Stimulated activated CD4-positive, alpha-beta T cell treated with anti-CD3 and anti-CD28 coated beads, TNF-alpha, amount 100 ng/mL, for 24 hours (primary cell): Measurements from ENCODE around the gene KISS1R.

ENCODE experiments used
- DNase-seq, 3 experiments: peaks; one replicate each; pipeline ENCODE4 v3.0.0-alpha.2; 2020; ENCODE audit warnings: low read depth in 3 of 3

Gene KISS1R

GRCh38 chr19:920051-920864 lies 3.1 kb downstream of the KISS1R start:
- peak in 2 of 3 experiments; percentile 40 to 70 for DNase-seq

- DNase-seq, result peak in 1 of 3 experiments; percentile 43
Observed at GRCh38 chr19:924553-925086, 7.5 kb downstream of the KISS1R start.

GRCh38 chr19:925087-925525 lies 8.0 kb downstream of the KISS1R start:
- peak in 1 of 3 experiments; percentile 64 for DNase-seq

GRCh38 chr19:925526-926322 lies 8.6 kb downstream of the KISS1R start, which contains the start of gene ARID3A:
ARID3A (plus strand) TSS chr19:926035; CDS start chr19:929529, 3,494 bp downstream.
- peak in 2 of 3 experiments; percentile 58 to 74 for DNase-seq

- DNase-seq, result no peak
Observed at GRCh38 chr19:926323-926588, 9.1 kb downstream of the KISS1R start.

GRCh38 chr19:926589-927350 lies 9.6 kb downstream of the KISS1R start:
- DNase-seq, result peak in 1 of 3 experiments; percentile 66

GRCh38 chr19:927351-927779 lies 10.2 kb downstream of the KISS1R start:
- no peak for DNase-seq

- no peak for DNase-seq
Observed at GRCh38 chr19:927780-928401, 10.8 kb downstream of the KISS1R start.

- no peak for DNase-seq
Observed at GRCh38 chr19:928471-929202, 11.5 kb downstream of the KISS1R start.

- DNase-seq, result no peak
Observed at GRCh38 chr19:929203-929890, 12.2 kb downstream of the KISS1R start.

GRCh38 chr19:929891-930258 lies 12.7 kb downstream of the KISS1R start:
- no peak for DNase-seq

- DNase-seq, result no peak
Observed at GRCh38 chr19:931860-932647, 14.9 kb downstream of the KISS1R start.

- no peak for DNase-seq
Observed at GRCh38 chr19:932648-933552, 15.8 kb downstream of the KISS1R start.

GRCh38 chr19:933553-933882 lies 16.4 kb downstream of the KISS1R start:
- no peak for DNase-seq

- DNase-seq, result no peak
Observed at GRCh38 chr19:934197-934840, 17.2 kb downstream of the KISS1R start.

GRCh38 chr19:934865-935479 lies 17.8 kb downstream of the KISS1R start:
- no peak for DNase-seq

- no peak for DNase-seq
Observed at GRCh38 chr19:936175-936546, 19.0 kb downstream of the KISS1R start.
